GM23338 (cell line): Measurements from ENCODE around the gene CTNNBIP1.

Source experiments
- CREB1 ChIP-seq: fragments of 250-450 bp; sonication (Bioruptor Pico); IDR thresholded peaks from 2 replicates; pipeline ENCODE4 v1.5.0; 2020; ENCODE audit warnings: low read depth, mild to moderate bottlenecking, moderate library complexity
- EZH2 ChIP-seq: fragments of 200-600 bp; sonication (generic); IDR thresholded peaks from one replicate; pipeline ENCODE4 v1.8.0; 2017; ENCODE audit warnings: antibody characterized with exemption, mild to moderate bottlenecking, low read depth; ENCODE audit not compliant: unreplicated experiment
- EZH2phosphoT487 ChIP-seq: fragments of 200-600 bp; sonication (generic); IDR thresholded peaks from one replicate; pipeline ENCODE4 v1.8.1; 2018; ENCODE audit warnings: antibody characterized with exemption; ENCODE audit not compliant: unreplicated experiment
- JUNB ChIP-seq: IDR thresholded peaks from one replicate; pipeline ENCODE4 v1.6.1; 2016; ENCODE audit warnings: antibody characterized with exemption; ENCODE audit not compliant: unreplicated experiment
- NANOG ChIP-seq: IDR thresholded peaks from 2 replicates; pipeline ENCODE4 v1.6.1; 2016; ENCODE audit warnings: antibody characterized with exemption, borderline replicate concordance
- POLR2AphosphoS5 ChIP-seq: IDR thresholded peaks from 2 replicates; pipeline ENCODE4 v1.6.1; 2016; ENCODE audit warnings: antibody characterized with exemption, low read depth
- ZNF331 ChIP-seq: fragments of 250-450 bp; sonication (Bioruptor Pico); IDR thresholded peaks from 2 replicates; pipeline ENCODE4 v1.5.0; 2020; ENCODE audit warnings: low read depth, mild to moderate bottlenecking, moderate library complexity
- TF ChIP-seq, protein P1 (sequence below), 2 experiments: fragments of 200-600 bp in 1 of 2; sonication (generic) in 1 of 2; conservative IDR thresholded peaks; 2 replicates each; pipeline versions ENCODE4 v1.5.1 to v1.6.1; 2016 to 2017; ENCODE audit warnings: antibody characterized with exemption in 2 of 2, low read depth in 2 of 2, mild to moderate bottlenecking in 2 of 2, moderate library complexity in 1 of 2
- TF ChIP-seq, protein P2 (sequence below): IDR thresholded peaks from one replicate; pipeline ENCODE4 v1.6.1; 2018; ENCODE audit warnings: antibody characterized with exemption; ENCODE audit not compliant: unreplicated experiment

DNA sequence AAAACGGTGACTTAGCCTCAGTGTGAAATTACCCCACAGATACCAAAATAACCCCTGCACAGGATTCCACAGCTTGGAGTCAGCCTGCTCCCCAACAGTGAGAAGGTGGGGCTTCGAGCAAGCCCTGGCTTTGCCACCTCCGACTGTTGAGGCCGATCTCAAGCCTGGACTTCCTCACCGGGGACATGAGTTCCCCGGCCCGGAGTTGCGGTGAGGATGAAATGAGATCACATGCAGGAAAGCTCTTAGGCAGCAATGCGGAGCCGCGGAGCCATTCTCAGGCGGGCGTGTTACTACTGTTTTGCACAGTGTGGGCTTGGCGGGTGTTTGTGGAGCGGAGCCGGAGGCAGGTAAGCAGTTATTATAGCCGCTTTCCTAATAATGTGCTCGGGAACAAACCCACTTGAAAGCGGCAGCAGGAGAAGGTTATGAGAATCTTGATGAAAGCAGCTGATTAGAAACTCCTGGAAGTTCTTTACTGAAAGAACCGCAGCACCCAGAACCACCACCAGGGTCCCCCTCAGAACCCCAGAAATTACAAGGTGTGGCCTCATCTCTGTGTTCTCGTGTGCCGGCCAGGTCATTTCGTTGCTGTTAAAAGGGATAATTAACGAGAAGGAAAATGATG lies 82.4 kb downstream of the CTNNBIP1 start:
- TF ChIP-seq, protein P1, sequence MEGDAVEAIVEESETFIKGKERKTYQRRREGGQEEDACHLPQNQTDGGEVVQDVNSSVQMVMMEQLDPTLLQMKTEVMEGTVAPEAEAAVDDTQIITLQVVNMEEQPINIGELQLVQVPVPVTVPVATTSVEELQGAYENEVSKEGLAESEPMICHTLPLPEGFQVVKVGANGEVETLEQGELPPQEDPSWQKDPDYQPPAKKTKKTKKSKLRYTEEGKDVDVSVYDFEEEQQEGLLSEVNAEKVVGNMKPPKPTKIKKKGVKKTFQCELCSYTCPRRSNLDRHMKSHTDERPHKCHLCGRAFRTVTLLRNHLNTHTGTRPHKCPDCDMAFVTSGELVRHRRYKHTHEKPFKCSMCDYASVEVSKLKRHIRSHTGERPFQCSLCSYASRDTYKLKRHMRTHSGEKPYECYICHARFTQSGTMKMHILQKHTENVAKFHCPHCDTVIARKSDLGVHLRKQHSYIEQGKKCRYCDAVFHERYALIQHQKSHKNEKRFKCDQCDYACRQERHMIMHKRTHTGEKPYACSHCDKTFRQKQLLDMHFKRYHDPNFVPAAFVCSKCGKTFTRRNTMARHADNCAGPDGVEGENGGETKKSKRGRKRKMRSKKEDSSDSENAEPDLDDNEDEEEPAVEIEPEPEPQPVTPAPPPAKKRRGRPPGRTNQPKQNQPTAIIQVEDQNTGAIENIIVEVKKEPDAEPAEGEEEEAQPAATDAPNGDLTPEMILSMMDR (conservative IDR thresholded peaks at IDR 0.05; ENCODE audit: low read depth in 2 of 2), result peak; percentile 43 to 70
- TF ChIP-seq, protein P2, sequence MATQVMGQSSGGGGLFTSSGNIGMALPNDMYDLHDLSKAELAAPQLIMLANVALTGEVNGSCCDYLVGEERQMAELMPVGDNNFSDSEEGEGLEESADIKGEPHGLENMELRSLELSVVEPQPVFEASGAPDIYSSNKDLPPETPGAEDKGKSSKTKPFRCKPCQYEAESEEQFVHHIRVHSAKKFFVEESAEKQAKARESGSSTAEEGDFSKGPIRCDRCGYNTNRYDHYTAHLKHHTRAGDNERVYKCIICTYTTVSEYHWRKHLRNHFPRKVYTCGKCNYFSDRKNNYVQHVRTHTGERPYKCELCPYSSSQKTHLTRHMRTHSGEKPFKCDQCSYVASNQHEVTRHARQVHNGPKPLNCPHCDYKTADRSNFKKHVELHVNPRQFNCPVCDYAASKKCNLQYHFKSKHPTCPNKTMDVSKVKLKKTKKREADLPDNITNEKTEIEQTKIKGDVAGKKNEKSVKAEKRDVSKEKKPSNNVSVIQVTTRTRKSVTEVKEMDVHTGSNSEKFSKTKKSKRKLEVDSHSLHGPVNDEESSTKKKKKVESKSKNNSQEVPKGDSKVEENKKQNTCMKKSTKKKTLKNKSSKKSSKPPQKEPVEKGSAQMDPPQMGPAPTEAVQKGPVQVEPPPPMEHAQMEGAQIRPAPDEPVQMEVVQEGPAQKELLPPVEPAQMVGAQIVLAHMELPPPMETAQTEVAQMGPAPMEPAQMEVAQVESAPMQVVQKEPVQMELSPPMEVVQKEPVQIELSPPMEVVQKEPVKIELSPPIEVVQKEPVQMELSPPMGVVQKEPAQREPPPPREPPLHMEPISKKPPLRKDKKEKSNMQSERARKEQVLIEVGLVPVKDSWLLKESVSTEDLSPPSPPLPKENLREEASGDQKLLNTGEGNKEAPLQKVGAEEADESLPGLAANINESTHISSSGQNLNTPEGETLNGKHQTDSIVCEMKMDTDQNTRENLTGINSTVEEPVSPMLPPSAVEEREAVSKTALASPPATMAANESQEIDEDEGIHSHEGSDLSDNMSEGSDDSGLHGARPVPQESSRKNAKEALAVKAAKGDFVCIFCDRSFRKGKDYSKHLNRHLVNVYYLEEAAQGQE, result no peak
- no peak for TF ChIP-seq POLR2AphosphoS5
- no peak for TF ChIP-seq EZH2
- no peak for TF ChIP-seq EZH2phosphoT487
- TF ChIP-seq NANOG, result no peak
- TF ChIP-seq JUNB, result no peak
- TF ChIP-seq CREB1 (CRISPR knock-in tag), result no peak
- TF ChIP-seq ZNF331 (CRISPR knock-in tag), result no peak
